K562 (cell line): ENCODE measurements around the gene HOXB1. TPM values are rescaled to one million over a fixed set of nuclear protein-coding genes. Genes with fewer than 3 reads are reported as not detected.

Source experiments
- ARID4B ChIP-seq: sonication (generic); formaldehyde crosslinking; IDR thresholded peaks from 2 replicates; pipeline ENCODE4 v1.8.0; 2022; ENCODE audit warnings: mild to moderate bottlenecking, missing genetic modification reagents
- BCLAF1 ChIP-seq, 2 experiments: fragments of 450-650 bp in 1 of 2; IDR thresholded peaks; 2 replicates each; pipeline ENCODE4 v1.6.1; 2011 to 2017; ENCODE audit warnings: low read depth in 2 of 2, antibody characterized with exemption in 1 of 2, borderline replicate concordance in 1 of 2, low read length in 1 of 2, mild to moderate bottlenecking in 1 of 2, mixed read lengths in 1 of 2; ENCODE audit not compliant: control insufficient read depth in 1 of 2
- CHCHD3 ChIP-seq: fragments of 250-450 bp; sonication (Bioruptor Pico); IDR thresholded peaks from 2 replicates; pipeline ENCODE4 v2.1.2; 2022; ENCODE audit warnings: mild to moderate bottlenecking
- CXXC5 ChIP-seq: fragments of 250-450 bp; sonication (Bioruptor Pico); IDR thresholded peaks from 2 replicates; pipeline ENCODE4 v1.8.0; 2022; ENCODE audit warnings: inconsistent platforms, mild to moderate bottlenecking, moderate library complexity
- FIP1L1 ChIP-seq: fragments of 200-400 bp; formaldehyde crosslinking; IDR thresholded peaks from 2 replicates; pipeline ENCODE4 v1.6.1; 2018; ENCODE audit warnings: mild to moderate bottlenecking, low read depth, low read length; ENCODE audit not compliant: poor library complexity, severe bottlenecking
- GABPB1 ChIP-seq: sonication (generic); formaldehyde crosslinking; IDR thresholded peaks from 2 replicates; pipeline ENCODE4 v1.8.0; 2022; ENCODE audit warnings: mild to moderate bottlenecking, missing genetic modification reagents
- RNF2 ChIP-seq: sonication (generic); IDR thresholded peaks from 2 replicates; pipeline ENCODE4 v1.6.1; 2016
- SMAD4 ChIP-seq: fragments of 250-450 bp; sonication (Bioruptor Pico); conservative IDR thresholded peaks from 2 replicates; pipeline ENCODE4 v1.8.0; 2021; ENCODE audit warnings: inconsistent platforms, mild to moderate bottlenecking, moderate library complexity
- THAP12 ChIP-seq: fragments of 250-450 bp; sonication (Bioruptor Pico); IDR thresholded peaks from 2 replicates; pipeline ENCODE4 v1.9.0; 2021; ENCODE audit warnings: mild to moderate bottlenecking, inconsistent platforms
- polyA plus RNA-seq, 8 experiments: library from polyadenylated mRNA; depleted of rRNA in 4 of 8; stranded (reverse) in 5 of 8; unstranded in 3 of 8; fragments of >200 nt; fragmentation: Nextera tagmentation in 2 of 8; fragmentation: Illumina TruSeq in 1 of 8; extraction: Ambion mirVana in 2 of 8; extraction: Trizol in 1 of 8; gene quantifications; 2 replicates each; pipeline versions ENCODE4 v1.2.1 to v1.2.3, GENCODE V29; 2011 to 2014; ENCODE audit warnings: inconsistent platforms in 1 of 8, missing spikeins in 1 of 8
- total RNA-seq, 7 experiments: library from RNA; depleted of rRNA in 6 of 7; stranded (reverse); fragments of >200 nt in 6 of 7; fragmentation: Illumina TruSeq in 2 of 7; extraction: Trizol in 2 of 7; gene quantifications; 2 replicates each; pipeline versions ENCODE4 v1.2.1 to v1.2.3, GENCODE V29; 2011 to 2021; ENCODE audit warnings: low replicate concordance in 1 of 7
- TF ChIP-seq, protein P1 (sequence below): sonication (generic); formaldehyde crosslinking; IDR thresholded peaks from 2 replicates; pipeline ENCODE4 v1.9.0; 2022; ENCODE audit warnings: mild to moderate bottlenecking, missing genetic modification reagents
- TF ChIP-seq, protein P2 (sequence below): fragments of 450-650 bp; IDR thresholded peaks from 2 replicates; pipeline ENCODE4 v1.6.1; 2017; ENCODE audit warnings: antibody characterized with exemption, mild to moderate bottlenecking

The HOXB1 gene
- total and polyA plus RNA-seq, 9 of the 15 experiments (the other 6 are each of a cell fraction or from before 2014, with no cell fraction given): 0.04 TPM; not detected in 8

GRCh38 chr17:48522031-48522653 is 8.7 kb downstream of the HOXB1 start (continued):
- TF ChIP-seq ARID4B (no peak), RNF2 (peak; percentile 90), FIP1L1 (no peak), BCLAF1 (IDR thresholded peaks at IDR 0.05; ENCODE audit: borderline replicate concordance in 1 of 2, control insufficient read depth in 1 of 2, low read depth in 2 of 2, low read length in 1 of 2) (no peak), CXXC5 (CRISPR knock-in tag) (no peak), GABPB1 (CRISPR knock-in tag) (no peak), THAP12 (CRISPR knock-in tag) (no peak), SMAD4 (CRISPR knock-in tag) (peak; percentile 74), CHCHD3 (CRISPR knock-in tag) (no peak)
- TF ChIP-seq, protein P1, sequence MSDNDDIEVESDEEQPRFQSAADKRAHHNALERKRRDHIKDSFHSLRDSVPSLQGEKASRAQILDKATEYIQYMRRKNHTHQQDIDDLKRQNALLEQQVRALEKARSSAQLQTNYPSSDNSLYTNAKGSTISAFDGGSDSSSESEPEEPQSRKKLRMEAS (CRISPR knock-in tag): no peak
- TF ChIP-seq, protein P2, sequence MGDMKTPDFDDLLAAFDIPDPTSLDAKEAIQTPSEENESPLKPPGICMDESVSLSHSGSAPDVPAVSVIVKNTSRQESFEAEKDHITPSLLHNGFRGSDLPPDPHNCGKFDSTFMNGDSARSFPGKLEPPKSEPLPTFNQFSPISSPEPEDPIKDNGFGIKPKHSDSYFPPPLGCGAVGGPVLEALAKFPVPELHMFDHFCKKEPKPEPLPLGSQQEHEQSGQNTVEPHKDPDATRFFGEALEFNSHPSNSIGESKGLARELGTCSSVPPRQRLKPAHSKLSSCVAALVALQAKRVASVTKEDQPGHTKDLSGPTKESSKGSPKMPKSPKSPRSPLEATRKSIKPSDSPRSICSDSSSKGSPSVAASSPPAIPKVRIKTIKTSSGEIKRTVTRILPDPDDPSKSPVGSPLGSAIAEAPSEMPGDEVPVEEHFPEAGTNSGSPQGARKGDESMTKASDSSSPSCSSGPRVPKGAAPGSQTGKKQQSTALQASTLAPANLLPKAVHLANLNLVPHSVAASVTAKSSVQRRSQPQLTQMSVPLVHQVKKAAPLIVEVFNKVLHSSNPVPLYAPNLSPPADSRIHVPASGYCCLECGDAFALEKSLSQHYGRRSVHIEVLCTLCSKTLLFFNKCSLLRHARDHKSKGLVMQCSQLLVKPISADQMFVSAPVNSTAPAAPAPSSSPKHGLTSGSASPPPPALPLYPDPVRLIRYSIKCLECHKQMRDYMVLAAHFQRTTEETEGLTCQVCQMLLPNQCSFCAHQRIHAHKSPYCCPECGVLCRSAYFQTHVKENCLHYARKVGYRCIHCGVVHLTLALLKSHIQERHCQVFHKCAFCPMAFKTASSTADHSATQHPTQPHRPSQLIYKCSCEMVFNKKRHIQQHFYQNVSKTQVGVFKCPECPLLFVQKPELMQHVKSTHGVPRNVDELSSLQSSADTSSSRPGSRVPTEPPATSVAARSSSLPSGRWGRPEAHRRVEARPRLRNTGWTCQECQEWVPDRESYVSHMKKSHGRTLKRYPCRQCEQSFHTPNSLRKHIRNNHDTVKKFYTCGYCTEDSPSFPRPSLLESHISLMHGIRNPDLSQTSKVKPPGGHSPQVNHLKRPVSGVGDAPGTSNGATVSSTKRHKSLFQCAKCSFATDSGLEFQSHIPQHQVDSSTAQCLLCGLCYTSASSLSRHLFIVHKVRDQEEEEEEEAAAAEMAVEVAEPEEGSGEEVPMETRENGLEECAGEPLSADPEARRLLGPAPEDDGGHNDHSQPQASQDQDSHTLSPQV: peak; percentile 85
